Hepatocyte (in vitro differentiated cells): ENCODE measurements around the gene CDC5L. TPM values are rescaled to one million over a fixed set of nuclear protein-coding genes. Genes with fewer than 3 reads are reported as not detected.

Experiments used
- DNase-seq: peaks from one replicate; pipeline ENCODE4 v3.0.0-alpha.2; 2016; ENCODE audit warnings: low spot score
- H2AFZ ChIP-seq: fragments of 200-600 bp; sonication (generic); 2 replicates; pipeline ENCODE4 v1.6.0; 2016; ENCODE audit warnings: antibody characterized with exemption, mild to moderate bottlenecking
- H3K27ac ChIP-seq: fragments of 200-600 bp; sonication (generic); 2 replicates; pipeline ENCODE4 v1.5.1; 2016; ENCODE audit warnings: mild to moderate bottlenecking
- H3K27me3 ChIP-seq: fragments of 200-600 bp; sonication (generic); 2 replicates; pipeline ENCODE4 v1.6.1; 2016
- H3K36me3 ChIP-seq: fragments of 200-600 bp; sonication (generic); replicated peaks from 2 replicates; pipeline ENCODE4 v1.5.1; 2016; ENCODE audit warnings: low read depth; ENCODE audit not compliant: insufficient read depth
- H3K4me1 ChIP-seq: fragments of 200-600 bp; sonication (generic); 2 replicates; pipeline ENCODE4 v1.5.1; 2016; ENCODE audit warnings: mild to moderate bottlenecking, moderate library complexity; ENCODE audit not compliant: insufficient read depth
- H3K4me2 ChIP-seq: fragments of 200-600 bp; sonication (generic); 2 replicates; pipeline ENCODE4 v1.6.0; 2016
- H3K4me3 ChIP-seq: fragments of 200-600 bp; sonication (generic); 2 replicates; pipeline ENCODE4 v1.5.1; 2016; ENCODE audit warnings: mild to moderate bottlenecking
- H3K79me2 ChIP-seq: fragments of 200-600 bp; sonication (generic); 2 replicates; pipeline ENCODE4 v1.6.0; 2017; ENCODE audit warnings: mild to moderate bottlenecking
- H3K9me2 ChIP-seq: fragments of 200-600 bp; sonication (generic); replicated peaks from 2 replicates; pipeline ENCODE4 v1.6.0; 2017; ENCODE audit warnings: mild to moderate bottlenecking; ENCODE audit not compliant: insufficient read depth
- H3K9me3 ChIP-seq: fragments of 200-600 bp; sonication (generic); 2 replicates; pipeline ENCODE4 v1.5.1; 2016; ENCODE audit warnings: low read depth, mild to moderate bottlenecking
- H4K20me1 ChIP-seq: fragments of 200-600 bp; sonication (generic); 2 replicates; pipeline ENCODE4 v1.6.0; 2016; ENCODE audit warnings: mild to moderate bottlenecking; ENCODE audit not compliant: insufficient read depth, poor library complexity, severe bottlenecking
- EZH2 ChIP-seq: fragments of 200-600 bp; sonication (generic); IDR thresholded peaks from 2 replicates; pipeline ENCODE4 v1.6.1; 2016; ENCODE audit warnings: antibody characterized with exemption, mild to moderate bottlenecking, borderline replicate concordance
- EZH2phosphoT487 ChIP-seq: fragments of 200-600 bp; sonication (generic); IDR thresholded peaks from one replicate; pipeline ENCODE4 v1.6.1; 2018; ENCODE audit warnings: antibody characterized with exemption, mild to moderate bottlenecking, low read depth, moderate library complexity; ENCODE audit not compliant: unreplicated experiment, severe bottlenecking
- WGBS: methylation state at CpG from one replicate; pipeline ENCODE4 v1.1.6; 2016; ENCODE audit warnings: low lambda C conversion rate; ENCODE audit errors: missing lambda C conversion rate; 5-methylcytosine and 5-hydroxymethylcytosine counted together
- polyA plus RNA-seq: library from polyadenylated mRNA; unstranded; fragments of >200 nt; fragmentation: Nextera tagmentation; extraction: Ambion mirVana; gene quantifications from 2 replicates; pipeline ENCODE4 v1.2.1, GENCODE V29; 2016
- total RNA-seq: library from RNA; depleted of rRNA; stranded (reverse); fragments of >200 nt; gene quantifications from 2 replicates; pipeline ENCODE4 v1.2.3, GENCODE V29; 2014
- TF ChIP-seq, protein P1 (sequence below): fragments of 200-600 bp; sonication (generic); IDR thresholded peaks from 2 replicates; pipeline ENCODE4 v1.5.1; 2016; ENCODE audit warnings: antibody characterized with exemption, mild to moderate bottlenecking; ENCODE audit not compliant: poor library complexity

CDC5L gene
- total and polyA plus RNA-seq, 2 experiments from 2014 or later, result 10.0 to 23.1 TPM

DNA sequence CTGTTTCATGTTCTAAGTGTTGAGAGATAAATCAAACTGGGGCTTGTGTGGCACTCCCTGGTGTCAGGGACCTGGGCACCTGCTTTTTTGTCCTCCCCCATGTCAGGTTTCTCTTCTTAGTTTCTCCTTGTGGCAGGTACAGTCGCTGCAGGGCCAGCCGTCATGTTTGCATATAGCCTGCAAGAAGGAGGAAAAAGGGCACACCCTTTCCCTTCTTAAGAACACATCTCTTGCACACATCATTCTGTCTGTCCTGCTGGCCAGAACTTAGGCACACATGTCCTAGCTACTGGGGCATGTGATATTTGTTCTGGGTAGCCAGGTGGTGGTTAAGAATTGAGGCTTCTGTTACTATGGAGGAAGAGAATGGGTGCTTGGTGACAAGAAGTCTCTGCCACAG lies 27.9 kb downstream of the CDC5L start:
- peak; percentile 13 for DNase-seq
- no peak overlapping the region for H3K4me2 ChIP-seq
- WGBS, result 92% methylated on average over 2 of the region's 2 CpGs
- H3K27me3 ChIP-seq, result no peaks in the 10 kb centered on the region
- H4K20me1 ChIP-seq, result peaks cover 5% of the 10 kb centered on the region
- H3K9me2 ChIP-seq, result no peaks in the 10 kb centered on the region
- peaks cover 43% of the 10 kb centered on the region for H3K79me2 ChIP-seq
- no peak for TF ChIP-seq EZH2phosphoT487
- TF ChIP-seq, protein P1, sequence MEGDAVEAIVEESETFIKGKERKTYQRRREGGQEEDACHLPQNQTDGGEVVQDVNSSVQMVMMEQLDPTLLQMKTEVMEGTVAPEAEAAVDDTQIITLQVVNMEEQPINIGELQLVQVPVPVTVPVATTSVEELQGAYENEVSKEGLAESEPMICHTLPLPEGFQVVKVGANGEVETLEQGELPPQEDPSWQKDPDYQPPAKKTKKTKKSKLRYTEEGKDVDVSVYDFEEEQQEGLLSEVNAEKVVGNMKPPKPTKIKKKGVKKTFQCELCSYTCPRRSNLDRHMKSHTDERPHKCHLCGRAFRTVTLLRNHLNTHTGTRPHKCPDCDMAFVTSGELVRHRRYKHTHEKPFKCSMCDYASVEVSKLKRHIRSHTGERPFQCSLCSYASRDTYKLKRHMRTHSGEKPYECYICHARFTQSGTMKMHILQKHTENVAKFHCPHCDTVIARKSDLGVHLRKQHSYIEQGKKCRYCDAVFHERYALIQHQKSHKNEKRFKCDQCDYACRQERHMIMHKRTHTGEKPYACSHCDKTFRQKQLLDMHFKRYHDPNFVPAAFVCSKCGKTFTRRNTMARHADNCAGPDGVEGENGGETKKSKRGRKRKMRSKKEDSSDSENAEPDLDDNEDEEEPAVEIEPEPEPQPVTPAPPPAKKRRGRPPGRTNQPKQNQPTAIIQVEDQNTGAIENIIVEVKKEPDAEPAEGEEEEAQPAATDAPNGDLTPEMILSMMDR, result no peak
- no peak for TF ChIP-seq EZH2
- no peaks in the 10 kb centered on the region for H3K4me1 ChIP-seq
- H3K36me3 ChIP-seq, result no peaks in the 10 kb centered on the region
- no peaks in the 10 kb centered on the region for H3K9me3 ChIP-seq
- H3K4me3 ChIP-seq, result no peak overlapping the region
- peak overlapping the region; percentile 62 for H3K27ac ChIP-seq
- no peak overlapping the region for H2AFZ ChIP-seq

DNA sequence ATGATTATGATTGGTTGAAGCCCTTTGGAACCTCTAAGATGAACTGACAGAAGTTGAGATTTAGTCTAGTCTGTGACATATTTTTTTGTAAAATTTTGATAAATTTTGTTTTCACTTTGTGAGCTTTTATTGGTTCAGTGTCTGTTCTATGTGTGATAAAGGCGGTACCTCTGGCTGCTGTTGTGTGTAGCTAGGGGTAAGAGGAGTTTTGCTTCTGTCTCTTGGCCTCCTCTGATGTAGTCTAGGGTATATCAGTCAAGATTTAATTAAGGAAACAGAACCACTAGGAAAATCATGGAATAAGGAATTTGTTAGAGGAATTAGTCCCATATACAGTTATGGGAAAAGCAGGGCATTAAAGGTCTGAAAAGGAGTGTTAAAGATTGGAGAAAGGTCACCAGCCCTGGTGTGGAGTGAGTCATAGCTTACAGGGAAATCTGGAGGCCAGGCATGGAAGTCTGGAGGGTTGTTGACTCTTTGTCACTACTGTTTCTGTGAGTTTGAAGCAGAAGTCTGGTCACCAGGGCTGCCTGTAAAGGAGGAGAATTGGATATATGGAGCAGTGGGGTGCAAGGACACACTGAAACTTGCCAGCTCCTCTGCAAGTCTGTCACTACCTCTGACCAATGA lies 28.5 kb downstream of the CDC5L start:
- TF ChIP-seq, protein P1, result no peak
- no peak for TF ChIP-seq EZH2phosphoT487
- no peak for TF ChIP-seq EZH2
- peak; percentile 61 for DNase-seq
- no peak overlapping the region for H2AFZ ChIP-seq
- no peaks in the 10 kb centered on the region for H3K9me2 ChIP-seq
- peaks cover 5% of the 10 kb centered on the region for H4K20me1 ChIP-seq
- H3K4me1 ChIP-seq, result no peaks in the 10 kb centered on the region
- 94% methylated on average over 1 of the region's 1 CpG for WGBS
- no peaks in the 10 kb centered on the region for H3K36me3 ChIP-seq
- peak overlapping the region; percentile 62 for H3K27ac ChIP-seq
- peaks cover 44% of the 10 kb centered on the region for H3K79me2 ChIP-seq
- H3K9me3 ChIP-seq, result no peaks in the 10 kb centered on the region
- H3K4me3 ChIP-seq, result no peak overlapping the region
- no peak overlapping the region for H3K4me2 ChIP-seq
- no peaks in the 10 kb centered on the region for H3K27me3 ChIP-seq

DNA sequence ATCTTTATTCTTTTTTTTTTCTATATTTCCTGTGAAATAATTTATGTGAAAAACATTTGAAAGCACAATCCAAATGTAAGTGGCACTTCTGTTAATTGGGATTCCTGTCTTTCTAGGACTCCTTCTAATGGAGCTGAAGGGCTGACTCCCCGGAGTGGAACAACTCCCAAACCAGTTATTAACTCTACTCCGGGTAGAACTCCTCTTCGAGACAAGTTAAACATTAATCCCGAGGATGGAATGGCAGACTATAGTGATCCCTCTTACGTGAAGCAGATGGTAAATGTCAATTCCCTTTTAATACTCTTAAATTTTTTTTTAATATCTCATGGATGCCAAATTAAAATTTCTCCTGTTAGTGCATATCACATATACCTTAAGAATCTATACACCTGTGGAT lies 35.0 kb downstream of the CDC5L start:
- 70% methylated on average over 5 of the region's 5 CpGs for WGBS
- Histone ChIP-seq H3K9me3 (no peaks in the 10 kb centered on the region), H3K79me2 (peaks cover 10% of the 10 kb centered on the region), H3K4me3 (no peak overlapping the region), H3K4me2 (no peak overlapping the region), H3K4me1 (no peaks in the 10 kb centered on the region), H2AFZ (no peak overlapping the region), H3K36me3 (no peaks in the 10 kb centered on the region), H3K27me3 (no peaks in the 10 kb centered on the region), H3K9me2 (no peaks in the 10 kb centered on the region), H3K27ac (no peak overlapping the region), H4K20me1 (no peaks in the 10 kb centered on the region)
- no peak for DNase-seq
- TF ChIP-seq, protein P1, result no peak
- TF ChIP-seq EZH2 (no peak), EZH2phosphoT487 (no peak)
